HG03439 (cell line): ENCODE data around the gene CLPX.
"Not testable (repeated sequence)": the region's sequence is repeated elsewhere in the genome, so short reads cannot be mapped to it uniquely, and the experiment has no call there.

Experiments
- ATAC-seq: cut with Tn5 transposase; IDR thresholded peaks from one replicate; pipeline ENCODE4 v1.9.1; 2021; ENCODE audit warnings: mild to moderate bottlenecking, moderate library complexity; ENCODE audit not compliant: unreplicated experiment

Gene CLPX

DNA sequence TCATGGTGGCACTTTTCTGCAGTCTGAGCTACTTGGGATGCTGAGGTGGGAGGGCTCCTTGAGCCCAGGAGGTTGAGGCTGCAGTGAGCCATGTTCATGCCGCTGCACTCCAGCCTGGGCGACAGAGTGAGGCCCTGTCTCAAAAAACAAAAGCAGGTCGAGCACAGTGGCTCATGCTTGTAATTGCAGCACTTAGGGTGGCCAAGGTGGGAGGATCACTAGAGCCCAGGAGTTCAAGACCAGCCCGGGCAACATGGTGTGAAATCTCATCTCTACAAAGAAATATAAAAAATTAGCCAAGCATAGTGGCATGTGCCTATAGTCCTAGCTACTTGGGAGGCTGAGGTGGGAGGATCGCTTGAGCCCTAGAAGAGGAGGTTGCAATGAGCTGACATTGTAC is 80.1 kb downstream of the CLPX start:
- ATAC-seq = no peak

DNA sequence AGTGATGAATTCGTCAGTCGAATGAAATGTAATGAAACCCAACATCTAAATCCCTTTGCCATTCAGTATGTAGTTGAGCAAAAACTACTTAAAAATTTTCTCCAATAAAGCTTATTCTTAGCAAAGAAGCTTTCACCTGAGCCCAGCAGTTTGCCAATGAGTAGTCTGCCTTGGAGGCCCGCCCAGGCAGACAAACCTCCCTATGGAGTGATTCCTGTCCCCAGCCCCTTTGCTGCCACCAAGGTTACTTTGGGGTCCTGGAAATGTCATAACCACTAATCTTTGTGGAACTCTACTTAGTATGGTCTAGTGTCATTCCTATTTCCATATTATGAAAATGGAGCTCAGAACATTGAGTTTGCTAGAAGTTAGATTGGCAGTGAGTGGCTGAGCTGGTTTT is 82.2 kb downstream of the CLPX start:
- no peak for ATAC-seq

DNA sequence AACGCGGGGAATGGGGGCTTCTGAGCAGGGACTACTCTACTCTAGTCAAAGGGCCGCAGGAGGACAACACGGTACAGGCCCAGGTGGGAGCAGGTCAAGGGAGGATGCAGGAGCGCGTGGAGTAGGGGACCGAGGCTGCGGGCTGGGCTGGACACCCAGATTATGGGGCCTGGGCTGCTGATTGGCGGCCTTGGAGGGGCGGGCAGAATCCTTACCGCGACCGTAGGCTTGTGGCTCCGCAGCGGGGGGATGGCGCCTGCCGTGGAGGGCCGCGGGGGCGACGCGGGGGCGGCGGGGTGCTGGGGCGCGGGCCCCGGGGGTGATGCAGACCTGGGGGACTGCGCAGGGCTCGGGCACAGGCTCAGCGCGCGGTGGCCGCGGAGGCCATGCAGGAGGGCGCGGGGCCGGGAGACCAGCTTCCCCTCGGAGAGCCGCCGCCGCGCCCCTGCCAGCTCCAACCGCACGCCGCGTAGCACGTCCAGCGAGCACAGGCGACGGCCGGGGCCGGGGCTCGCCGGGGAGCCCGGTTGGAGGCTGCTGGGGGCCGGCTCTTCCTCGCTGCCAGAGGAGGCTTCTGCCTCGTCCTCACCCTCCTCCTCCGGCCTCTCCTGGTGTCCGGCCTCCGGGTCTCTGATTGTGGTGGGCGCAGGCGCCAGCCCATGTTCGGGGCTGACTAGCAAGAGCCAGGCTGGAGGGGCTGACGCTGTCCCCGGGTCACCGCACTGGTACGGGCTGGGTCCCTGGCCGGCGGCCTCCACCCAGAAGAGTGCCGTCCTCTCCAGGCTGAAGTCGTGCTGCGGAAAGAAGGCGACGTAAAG is 83.0 kb downstream of the CLPX start:
- no peak for ATAC-seq

DNA sequence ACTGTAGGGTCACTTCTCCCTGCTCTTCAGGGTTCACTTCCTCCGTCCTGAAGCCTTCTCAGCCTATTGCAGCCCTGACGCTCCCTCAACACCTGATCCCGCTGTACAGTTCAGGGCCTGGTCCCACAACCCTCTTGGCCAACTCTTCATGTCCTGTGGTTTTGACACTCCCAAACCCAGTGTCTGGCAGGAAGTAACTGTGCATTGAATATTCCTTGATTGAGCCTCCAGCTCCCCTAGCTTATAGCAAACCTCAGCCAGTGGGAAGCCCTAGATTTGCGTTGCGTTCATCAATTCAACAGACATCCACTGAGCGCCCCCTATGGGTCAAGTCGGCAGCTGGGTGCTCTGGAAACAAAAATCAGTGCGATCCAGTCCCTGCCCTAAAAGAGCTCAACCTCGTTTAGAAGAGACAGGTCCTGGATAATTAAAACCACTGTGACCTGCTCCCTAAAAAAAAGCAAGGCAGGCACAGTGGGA is 83.7 kb downstream of the CLPX start:
- no peak for ATAC-seq

DNA sequence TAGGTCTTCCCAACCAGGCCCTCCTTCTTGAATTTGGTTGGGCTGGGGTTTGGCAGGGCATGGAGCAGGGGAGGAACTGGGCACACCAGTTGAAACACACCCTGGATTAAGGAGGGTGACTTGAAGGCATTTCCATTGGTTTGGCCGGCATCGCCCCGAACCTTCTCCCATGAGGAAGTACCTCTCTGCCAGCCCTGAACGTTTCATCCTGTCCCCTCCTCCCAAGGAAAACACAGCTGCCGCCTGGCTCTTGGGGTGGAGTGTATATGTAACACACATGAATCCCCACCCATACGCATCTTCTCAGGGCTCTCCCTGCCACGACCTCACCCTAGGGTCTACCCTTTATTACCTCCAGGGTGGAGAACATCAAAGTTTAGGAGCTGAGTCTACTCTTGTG is 84.7 kb downstream of the CLPX start:
- ATAC-seq = no peak

DNA sequence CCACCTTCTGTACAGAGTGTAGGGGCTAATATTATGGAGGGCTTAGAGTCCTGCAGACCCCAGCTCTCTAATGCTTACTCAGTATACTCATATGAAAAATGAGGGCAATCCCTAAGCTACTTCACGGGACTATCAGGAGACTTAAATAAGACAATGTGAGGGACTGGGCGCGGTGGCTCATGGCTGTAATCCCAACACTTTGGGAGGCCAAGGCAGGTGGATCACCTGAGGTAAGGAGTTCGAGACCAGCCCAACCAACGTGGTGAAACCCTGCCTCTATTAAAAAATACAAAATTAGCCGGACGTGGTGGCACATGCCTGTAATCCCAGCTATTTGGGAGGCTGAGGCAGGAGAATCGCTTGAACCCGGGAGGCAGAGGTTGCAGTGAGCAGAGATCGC is 85.3 kb downstream of the CLPX start:
- not testable (repeated sequence) for ATAC-seq

DNA sequence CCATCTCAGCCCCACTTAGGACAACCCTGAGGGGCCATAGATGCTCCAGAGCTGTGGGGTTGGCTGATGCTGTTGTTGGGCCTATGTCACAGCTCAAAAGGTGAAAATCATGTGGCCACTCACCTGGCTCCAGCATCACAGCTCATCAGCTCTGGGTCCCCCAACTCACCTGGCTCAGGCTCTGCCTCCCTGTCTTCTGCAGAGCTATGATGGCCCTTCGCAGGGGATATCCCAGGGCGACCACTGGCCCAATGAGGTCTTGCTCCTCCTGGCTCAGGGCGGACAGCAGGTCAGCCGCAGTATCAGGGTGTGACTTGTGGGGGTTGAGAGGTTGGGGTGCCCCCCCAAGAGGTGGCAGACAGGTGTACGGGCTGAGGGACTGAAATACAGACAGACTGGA is 85.8 kb downstream of the CLPX start:
- ATAC-seq = no peak
